Stimulated activated CD8-positive, alpha-beta memory T cell treated with anti-CD3 and anti-CD28 coated beads, Interleukin-12 subunit alpha, Interleukin-12 subunit beta, amount 100 ng/mL, for 4 hours (primary cell): ENCODE results near the gene CNGA3.

Experiments
- DNase-seq: peaks from one replicate; pipeline ENCODE4 v3.0.0-alpha.2; 2020; ENCODE audit warnings: low read depth

CNGA3 gene

GRCh38 chr2:98378196-98378595 is 31.9 kb downstream of the CNGA3 start:
- DNase-seq: no peak

GRCh38 chr2:98378901-98379300 is 32.6 kb downstream of the CNGA3 start:
- no peak for DNase-seq

- no peak for DNase-seq
Observed at GRCh38 chr2:98379311-98380202, 33.3 kb downstream of the CNGA3 start.

- no peak for DNase-seq
Observed at GRCh38 chr2:98380203-98380535, 33.9 kb downstream of the CNGA3 start.

- DNase-seq: no peak
Observed at GRCh38 chr2:98381494-98381893, 35.2 kb downstream of the CNGA3 start.

- DNase-seq: no peak
Observed at GRCh38 chr2:98382086-98382485, 35.8 kb downstream of the CNGA3 start.

- no peak for DNase-seq
Observed at GRCh38 chr2:98382739-98383138, 36.5 kb downstream of the CNGA3 start.

GRCh38 chr2:98383166-98383565 is 36.9 kb downstream of the CNGA3 start:
- DNase-seq: no peak

GRCh38 chr2:98385050-98385699 is 38.9 kb downstream of the CNGA3 start:
- peak; percentile 32 for DNase-seq

GRCh38 chr2:98387478-98387877 is 41.2 kb downstream of the CNGA3 start:
- no peak for DNase-seq

GRCh38 chr2:98388081-98388480 is 41.8 kb downstream of the CNGA3 start:
- no peak for DNase-seq

- no peak for DNase-seq
Observed at GRCh38 chr2:98388601-98389250, 42.5 kb downstream of the CNGA3 start.

GRCh38 chr2:98389251-98389605 is 43.0 kb downstream of the CNGA3 start:
- DNase-seq: no peak

GRCh38 chr2:98390571-98391476 is 44.6 kb downstream of the CNGA3 start:
- no peak for DNase-seq

GRCh38 chr2:98391581-98392270 is 45.5 kb downstream of the CNGA3 start:
- DNase-seq: no peak

- no peak for DNase-seq
Observed at GRCh38 chr2:98393354-98393753, 47.1 kb downstream of the CNGA3 start.

GRCh38 chr2:98394595-98395153 is 48.4 kb downstream of the CNGA3 start:
- DNase-seq: no peak

- no peak for DNase-seq
Observed at GRCh38 chr2:98395977-98396376, 49.7 kb downstream of the CNGA3 start.

GRCh38 chr2:98396745-98397355 is 50.6 kb downstream of the CNGA3 start:
- DNase-seq: no peak

GRCh38 chr2:98399140-98399539 is 52.9 kb downstream of the CNGA3 start:
- DNase-seq: no peak

- no peak for DNase-seq
Observed at GRCh38 chr2:98403878-98404277, 57.6 kb downstream of the CNGA3 start.
